ENCODE data around the gene MAN1C1. TPM values are rescaled to one million over a fixed set of nuclear protein-coding genes. Genes with fewer than 3 reads are reported as not detected.

Gene MAN1C1
- total RNA-seq, 2 donors from 2014 or later = 22.8 to 34.4 TPM

- no peak for TF ChIP-seq POLR2AphosphoS5 (IDR thresholded peaks at IDR 0.05)
- no peak for TF ChIP-seq CTCF (IDR thresholded peaks at IDR 0.05)
- no peak for TF ChIP-seq POLR2A (IDR thresholded peaks at IDR 0.05)
- intact Hi-C loops (cut with DNase I) = no loop called here
- DNase-seq (ENCODE audit: low spot score) = no peak
- Histone ChIP-seq H3K36me3 (no peaks in the 10 kb centered on the region), H3K27ac (no peak overlapping the region), H3K4me1 (replicated peaks) (peaks cover 7% of the 10 kb centered on the region), H3K27me3 (replicated peaks; ENCODE audit: insufficient read depth) (no peaks in the 10 kb centered on the region), H3K9me3 (no peaks in the 10 kb centered on the region), H3K4me3 (no peak overlapping the region)
- WGBS = 80% methylated on average over 6 of the region's 6 CpGs
Observed at GRCh38 chr1:25737130-25737529, 120.5 kb downstream of the MAN1C1 start.

- H3K4me1 ChIP-seq (replicated peaks) = peaks cover 15% of the 10 kb centered on the region
- intact Hi-C loops (cut with DNase I) = no loop called here
- H3K27ac ChIP-seq = no peak overlapping the region
- 69% methylated on average over 2 of the region's 2 CpGs for WGBS
- H3K36me3 ChIP-seq = no peaks in the 10 kb centered on the region
- no peak for TF ChIP-seq POLR2AphosphoS5 (IDR thresholded peaks at IDR 0.05)
- TF ChIP-seq POLR2A (IDR thresholded peaks at IDR 0.05) = no peak
- no peaks in the 10 kb centered on the region for H3K27me3 ChIP-seq (replicated peaks; ENCODE audit: insufficient read depth)
- H3K4me3 ChIP-seq = no peak overlapping the region
- DNase-seq (ENCODE audit: low spot score) = no peak
- no peaks in the 10 kb centered on the region for H3K9me3 ChIP-seq
Observed at GRCh38 chr1:25738499-25738898, 121.9 kb downstream of the MAN1C1 start.

DNA sequence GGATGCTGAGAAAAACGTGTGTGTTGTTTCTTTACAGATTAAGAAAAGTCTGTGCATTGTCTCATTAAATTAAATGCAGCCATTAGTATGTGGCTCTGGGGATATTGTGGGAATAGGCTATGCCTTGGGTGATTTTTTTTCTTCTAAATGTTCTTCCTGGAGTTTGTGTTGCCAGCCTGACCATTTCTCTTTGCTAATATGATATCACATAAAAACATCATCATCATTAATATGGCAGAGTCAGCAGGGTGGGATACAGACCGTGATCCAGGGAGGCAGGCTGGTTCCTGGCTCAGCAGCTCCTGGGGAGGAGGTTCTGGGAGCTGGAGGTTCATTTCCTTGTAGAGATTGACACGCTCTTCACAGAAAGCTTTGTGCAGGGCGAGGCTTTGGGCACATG lies 122.8 kb downstream of the MAN1C1 start:
- 71% methylated on average over 4 of the region's 4 CpGs for WGBS
- intact Hi-C loops (cut with DNase I) = no loop called here

GRCh38 chr1:25740071-25740470 lies 123.5 kb downstream of the MAN1C1 start:
- no peak for TF ChIP-seq POLR2AphosphoS5 (IDR thresholded peaks at IDR 0.05)
- TF ChIP-seq POLR2A (IDR thresholded peaks at IDR 0.05) = no peak
- no peak for TF ChIP-seq CTCF (IDR thresholded peaks at IDR 0.05)
- no peak overlapping the region for H3K4me3 ChIP-seq
- H3K9me3 ChIP-seq = no peaks in the 10 kb centered on the region
- WGBS = 96% methylated on average over 10 of the region's 10 CpGs
- peaks cover 23% of the 10 kb centered on the region for H3K4me1 ChIP-seq (replicated peaks)
- intact Hi-C loops (cut with DNase I) = loop anchor here (5.0 kb wide), 1 partner anchor 57 kb away; no protein-coding TSS in a partner anchor
- H3K27ac ChIP-seq = no peak overlapping the region
- H3K36me3 ChIP-seq = no peaks in the 10 kb centered on the region
- DNase-seq (ENCODE audit: low spot score) = no peak
- no peaks in the 10 kb centered on the region for H3K27me3 ChIP-seq (replicated peaks; ENCODE audit: insufficient read depth)

More for the DNA sequence above, 122.8 kb downstream of the MAN1C1 start:
- Histone ChIP-seq H3K4me3 (no peak overlapping the region), H3K36me3 (no peaks in the 10 kb centered on the region), H3K9me3 (no peaks in the 10 kb centered on the region), H3K27me3 (replicated peaks; ENCODE audit: insufficient read depth) (no peaks in the 10 kb centered on the region), H3K27ac (no peak overlapping the region), H3K4me1 (replicated peaks) (peaks cover 23% of the 10 kb centered on the region)
- TF ChIP-seq POLR2AphosphoS5 (IDR thresholded peaks at IDR 0.05) = no peak
- no peak for TF ChIP-seq CTCF (IDR thresholded peaks at IDR 0.05)
- TF ChIP-seq POLR2A (IDR thresholded peaks at IDR 0.05) = no peak
- DNase-seq (ENCODE audit: low spot score) = no peak

GRCh38 chr1:25742316-25742715 lies 125.7 kb downstream of the MAN1C1 start:
- no peak for DNase-seq (ENCODE audit: low spot score)
- H3K27me3 ChIP-seq (replicated peaks; ENCODE audit: insufficient read depth) = no peaks in the 10 kb centered on the region
- H3K4me1 ChIP-seq (replicated peaks) = peaks cover 20% of the 10 kb centered on the region
- WGBS = over 99% methylated on average over 7 of the region's 7 CpGs
- H3K36me3 ChIP-seq = no peaks in the 10 kb centered on the region
- H3K9me3 ChIP-seq = no peaks in the 10 kb centered on the region
- no peak overlapping the region for H3K4me3 ChIP-seq
- intact Hi-C loops (cut with DNase I) = loop anchor here (5.0 kb wide), 1 partner anchor 55 kb away; no protein-coding TSS in a partner anchor
- peak overlapping the region in 1 of 2 donors; percentile 28 for H3K27ac ChIP-seq
- TF ChIP-seq POLR2AphosphoS5 (IDR thresholded peaks at IDR 0.05) (no peak), POLR2A (IDR thresholded peaks at IDR 0.05) (no peak), CTCF (IDR thresholded peaks at IDR 0.05) (no peak)
